Activated T-helper 1 cell treated with Interleukin-2 at 50 U/mL for 16 hours (primary cell): ENCODE data around the gene DNAJC17.
A peak's percentile ranks its signal among the peaks of the same experiment; 100 is the strongest.

Source experiments
- DNase-seq: peaks from one replicate; pipeline ENCODE4 v3.0.0-alpha.2; 2020; ENCODE audit warnings: low read depth

Gene DNAJC17

GRCh38 chr15:40807028-40807887 is at the start of gene DNAJC17, which contains the start of gene ZFYVE19:
Gene DNAJC17, minus strand, starts transcription at chr15:40807473. Its CDS starts 27 bp downstream, at chr15:40807446.
Gene ZFYVE19, plus strand, starts transcription at chr15:40807089. Its CDS starts 501 bp downstream, at chr15:40807590.
- DNase-seq: peak; percentile 86

DNA sequence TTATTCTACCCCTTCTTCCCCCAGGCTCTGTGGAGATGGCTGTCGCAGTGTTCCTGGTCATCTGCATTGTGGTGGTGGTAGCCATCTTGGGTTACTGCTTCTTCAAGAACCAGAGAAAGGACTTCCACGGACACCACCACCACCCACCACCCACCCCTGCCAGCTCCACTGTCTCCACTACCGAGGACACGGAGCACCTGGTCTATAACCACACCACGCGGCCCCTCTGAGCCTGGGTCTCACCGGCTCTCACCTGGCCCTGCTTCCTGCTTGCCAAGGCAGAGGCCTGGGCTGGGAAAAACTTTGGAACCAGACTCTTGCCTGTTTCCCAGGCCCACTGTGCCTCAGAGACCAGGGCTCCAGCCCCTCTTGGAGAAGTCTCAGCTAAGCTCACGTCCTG is 49.5 kb upstream of the DNAJC17 start:
- DNase-seq: no peak

- DNase-seq: no peak
Observed at GRCh38 chr15:40855706-40856234, 48.5 kb upstream of the DNAJC17 start.

DNA sequence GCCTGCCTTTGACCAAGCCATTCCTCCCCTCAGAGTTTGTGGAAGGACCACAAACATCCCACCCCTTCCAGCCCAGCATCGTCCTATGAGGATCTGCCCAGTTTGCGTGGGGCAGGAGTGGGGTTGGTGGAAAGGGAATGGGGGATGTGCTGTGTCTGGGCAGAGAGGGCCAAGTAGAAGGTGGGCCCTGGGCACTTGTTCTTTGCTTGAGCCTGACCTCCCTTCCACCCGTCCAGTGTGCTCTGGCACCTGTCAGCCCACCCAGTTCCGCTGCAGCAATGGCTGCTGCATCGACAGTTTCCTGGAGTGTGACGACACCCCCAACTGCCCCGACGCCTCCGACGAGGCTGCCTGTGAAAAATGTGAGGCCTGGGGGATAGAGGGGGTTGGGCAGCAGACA is 46.9 kb upstream of the DNAJC17 start:
- no peak for DNase-seq

DNA sequence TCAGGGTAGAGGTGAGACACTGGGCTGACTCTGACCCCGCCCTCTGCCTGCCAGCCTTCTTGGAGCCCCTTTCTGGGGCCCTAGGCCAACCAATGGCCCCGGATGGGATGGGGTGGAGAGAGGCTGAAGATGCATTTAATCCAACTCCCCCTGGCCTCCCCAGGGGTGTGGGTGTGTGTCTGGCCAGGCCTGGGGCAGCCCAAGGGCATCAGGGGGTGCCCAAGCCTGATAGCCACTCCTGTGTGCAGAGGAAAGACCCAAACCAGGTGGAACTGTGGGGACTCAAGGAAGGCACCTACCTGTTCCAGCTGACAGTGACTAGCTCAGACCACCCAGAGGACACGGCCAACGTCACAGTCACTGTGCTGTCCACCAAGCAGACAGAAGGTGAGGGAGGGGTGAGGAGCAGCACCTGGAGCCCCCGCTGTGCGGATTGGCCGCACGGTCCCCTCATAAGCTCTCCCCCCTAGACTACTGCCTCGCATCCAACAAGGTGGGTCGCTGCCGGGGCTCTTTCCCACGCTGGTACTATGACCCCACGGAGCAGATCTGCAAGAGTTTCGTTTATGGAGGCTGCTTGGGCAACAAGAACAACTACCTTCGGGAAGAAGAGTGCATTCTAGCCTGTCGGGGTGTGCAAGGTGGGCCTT is 46.1 kb upstream of the DNAJC17 start:
- DNase-seq: no peak

GRCh38 chr15:40852529-40852928 is 45.3 kb upstream of the DNAJC17 start:
- no peak for DNase-seq

GRCh38 chr15:40850576-40851112 is 43.4 kb upstream of the DNAJC17 start:
- no peak for DNase-seq

DNA sequence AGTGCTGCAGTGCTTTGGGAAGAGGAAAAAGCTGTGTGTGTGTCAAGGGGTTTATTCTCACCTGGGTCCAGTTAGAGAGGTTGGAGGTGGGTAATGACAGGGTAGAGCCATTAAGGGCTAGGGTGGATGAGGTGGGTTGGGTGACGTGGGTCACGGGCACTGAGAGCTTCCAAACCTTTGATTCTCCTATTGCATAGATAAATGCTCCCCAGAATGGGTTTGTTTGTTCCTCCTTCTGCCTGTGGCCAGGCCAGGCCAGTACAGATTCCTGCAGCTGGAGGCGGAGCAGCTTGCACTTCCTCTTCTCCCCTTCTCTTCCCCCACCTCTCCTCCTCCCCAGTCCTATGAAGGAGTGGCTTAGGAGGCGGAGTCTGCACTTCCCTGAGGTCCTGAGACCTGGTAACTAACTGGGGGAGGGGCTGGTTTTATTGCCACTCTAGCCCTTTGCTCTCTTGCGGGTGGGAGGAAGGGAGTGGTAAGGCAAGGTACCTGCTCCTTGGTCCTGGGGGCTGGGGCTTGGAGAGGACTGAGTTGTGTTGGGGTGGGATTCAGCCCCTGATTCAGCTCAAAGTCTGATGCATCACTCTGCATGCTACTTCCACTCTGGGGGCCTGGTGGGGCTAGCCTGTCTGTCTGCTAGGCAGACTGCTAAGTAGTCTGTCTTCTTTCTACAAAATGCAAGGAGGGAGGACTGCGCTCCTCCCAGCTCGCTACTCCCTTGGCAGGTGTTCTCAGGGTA is 40.1 kb upstream of the DNAJC17 start:
- no peak for DNase-seq

GRCh38 chr15:40846841-40847222 is 39.6 kb upstream of the DNAJC17 start:
- no peak for DNase-seq

- no peak for DNase-seq
Observed at GRCh38 chr15:40845511-40846284, 38.4 kb upstream of the DNAJC17 start.

GRCh38 chr15:40845036-40845435 is 37.8 kb upstream of the DNAJC17 start:
- no peak for DNase-seq

DNA sequence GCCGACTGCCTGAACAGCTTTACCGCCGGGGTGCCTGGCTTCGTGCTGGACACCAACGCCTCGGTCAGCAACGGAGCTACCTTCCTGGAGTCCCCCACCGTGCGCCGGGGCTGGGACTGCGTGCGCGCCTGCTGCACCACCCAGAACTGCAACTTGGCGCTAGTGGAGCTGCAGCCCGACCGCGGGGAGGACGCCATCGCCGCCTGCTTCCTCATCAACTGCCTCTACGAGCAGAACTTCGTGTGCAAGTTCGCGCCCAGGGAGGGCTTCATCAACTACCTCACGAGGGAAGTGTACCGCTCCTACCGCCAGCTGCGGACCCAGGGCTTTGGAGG is 37.4 kb upstream of the DNAJC17 start:
- DNase-seq: peak; percentile 4

- peak; percentile 17 for DNase-seq
Observed at GRCh38 chr15:40843885-40844695, 36.8 kb upstream of the DNAJC17 start, which contains the start of gene SPINT1. Gene SPINT1, plus strand, starts transcription at chr15:40844048. Its CDS starts 507 bp downstream, at chr15:40844555.

DNA sequence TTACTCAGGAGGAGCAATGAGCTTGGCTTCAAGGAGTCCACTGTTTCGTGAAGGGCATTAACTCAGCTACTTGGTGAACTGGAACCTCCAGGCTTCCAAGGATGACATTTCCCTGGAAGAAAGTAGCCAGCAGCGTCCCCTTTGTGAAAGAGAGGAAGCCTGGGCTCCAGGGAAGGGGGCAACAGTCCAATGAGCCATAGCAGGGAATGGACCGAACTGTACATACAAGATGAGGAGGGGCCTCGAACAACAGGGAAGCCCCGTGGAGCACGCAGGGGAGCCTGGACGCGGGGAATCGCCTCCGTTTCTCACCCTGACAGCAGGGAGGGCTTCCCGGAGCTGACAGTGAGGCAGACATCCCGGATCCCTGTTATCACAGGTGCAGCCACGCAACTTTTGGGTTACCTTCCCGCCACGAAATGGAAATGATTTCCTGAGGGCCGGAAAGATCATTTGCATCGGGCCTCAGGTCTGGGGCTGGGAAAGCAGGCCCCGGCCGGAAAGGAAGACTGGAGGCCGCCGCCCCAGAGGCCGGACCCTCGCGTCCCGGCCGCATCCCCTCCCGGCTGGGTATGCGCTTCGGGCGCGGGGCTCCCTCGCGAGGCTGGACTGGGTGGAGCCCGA is 36.1 kb upstream of the DNAJC17 start:
- DNase-seq: no peak

- DNase-seq: no peak
Observed at GRCh38 chr15:40841741-40842140, 34.5 kb upstream of the DNAJC17 start.

DNA sequence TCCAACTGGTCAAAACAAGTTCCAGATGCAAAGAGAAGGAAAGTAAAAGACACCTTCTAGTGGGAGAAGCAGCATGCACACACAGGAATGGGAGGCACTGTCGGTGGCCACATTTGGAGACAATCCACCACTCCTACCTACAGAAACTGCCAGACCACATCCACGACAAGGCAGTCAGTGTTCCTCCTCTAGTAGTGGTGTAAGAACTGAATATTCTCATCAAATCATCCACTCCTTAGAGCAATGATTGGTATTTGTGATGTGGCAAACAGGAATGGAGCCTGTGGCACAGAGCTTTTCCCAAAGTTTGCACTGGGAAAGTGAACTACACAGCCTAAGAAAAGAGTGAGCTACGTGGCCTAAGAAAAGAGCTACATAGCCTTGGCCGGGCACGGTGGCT is 31.5 kb upstream of the DNAJC17 start:
- DNase-seq: no peak

GRCh38 chr15:40836020-40836419 is 28.7 kb upstream of the DNAJC17 start:
- DNase-seq: no peak

- DNase-seq: no peak
Observed at GRCh38 chr15:40832903-40833302, 25.6 kb upstream of the DNAJC17 start.

DNA sequence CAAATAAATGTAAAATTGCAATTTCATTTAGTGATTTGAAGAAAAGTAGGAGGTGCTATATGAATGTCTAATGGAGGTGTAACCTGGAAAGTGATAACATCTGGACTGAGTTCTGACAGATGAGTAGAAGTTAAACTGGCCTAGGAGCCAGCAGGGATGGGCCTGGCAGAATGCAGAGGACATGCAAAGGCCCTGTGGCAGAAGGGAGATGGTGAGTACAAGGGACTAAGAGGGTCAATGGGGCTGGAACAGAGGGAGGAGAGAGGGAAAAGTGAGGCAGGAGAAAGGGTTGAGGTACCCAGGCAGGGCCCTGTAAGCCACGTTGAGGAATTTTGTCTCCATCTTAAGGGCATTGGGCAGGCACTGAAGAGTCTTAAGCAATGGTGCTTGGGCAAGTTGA is 24.6 kb upstream of the DNAJC17 start:
- DNase-seq: no peak

DNA sequence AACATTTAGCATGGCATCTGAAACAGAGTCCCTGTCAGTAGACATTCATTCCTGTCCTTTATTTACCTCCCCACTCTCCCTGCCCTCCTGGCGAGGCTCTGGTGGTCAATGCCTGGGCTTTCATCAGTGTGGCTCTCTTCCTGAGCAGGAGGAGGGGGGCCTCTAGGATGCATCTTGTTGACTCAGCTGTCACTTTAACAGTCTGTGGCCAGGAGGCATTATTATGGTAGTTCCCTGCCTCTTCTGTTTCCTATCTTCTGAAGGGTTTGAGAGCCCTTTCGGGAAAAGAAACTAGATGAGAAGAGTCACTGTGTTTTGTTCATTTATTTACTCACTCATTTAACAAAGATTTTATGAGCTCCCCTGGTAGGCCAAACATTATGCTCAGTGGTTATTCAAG is 23.6 kb upstream of the DNAJC17 start:
- DNase-seq: no peak
